Activated CD4-positive, alpha-beta T cell treated with anti-CD3 and anti-CD28 coated beads for 36 hours (primary cell): ENCODE measurements around the gene PPM1J. TPM values are rescaled to one million over a fixed set of nuclear protein-coding genes. Genes with fewer than 3 reads are reported as not detected.

Source experiments
- ATAC-seq: fragments of 200-7000 bp; cut with Tn5 transposase; one replicate; pipeline ENCODE4 v1.10.0; 2021; ENCODE audit warnings: mild to moderate bottlenecking, moderate library complexity
- CTCF ChIA-PET: fragments of 350-600 bp; sonication (Branson Sonifier 250); formaldehyde crosslinking; loops from one replicate; lab custom pipeline; 2021; ENCODE audit warnings: antibody characterized with exemption; lab: Charles Lee
- POLR2A ChIA-PET: fragments of 350-600 bp; sonication (Branson Sonifier 250); formaldehyde crosslinking; loops from one replicate; lab custom pipeline; 2021; ENCODE audit warnings: antibody characterized with exemption, inconsistent platforms; lab: Charles Lee
- DNase-seq: peaks from one replicate; pipeline ENCODE4 v3.0.0-alpha.2; 2020
- H3K27ac Mint-ChIP-seq: one replicate; pipeline ENCODE4 v1.8.0; 2021; ENCODE audit warnings: mixed read lengths
- H3K27me3 Mint-ChIP-seq: one replicate; pipeline ENCODE4 v1.8.0; 2021; ENCODE audit warnings: mixed read lengths
- H3K36me3 Mint-ChIP-seq: one replicate; pipeline ENCODE4 v1.8.0; 2021; ENCODE audit warnings: low read depth, mixed read lengths
- H3K4me1 Mint-ChIP-seq: one replicate; pipeline ENCODE4 v1.8.0; 2021; ENCODE audit warnings: mixed read lengths
- H3K4me3 Mint-ChIP-seq: one replicate; pipeline ENCODE4 v1.8.0; 2021; ENCODE audit warnings: mild to moderate bottlenecking, moderate library complexity, mixed read lengths
- H3K9me3 Mint-ChIP-seq: one replicate; pipeline ENCODE4 v1.8.0; 2021; ENCODE audit warnings: low read depth, mixed read lengths
- intact Hi-C, 2 experiments: fragments of 100-400 bp; cut with DNase I in 1 of 2; cut with micrococcal nuclease in 1 of 2; formaldehyde crosslinking; loops; one replicate each; pipeline versions ENCODE4 v1.14.2 to v1.15.1; 2022 to 2024; cut with DNase I, micrococcal nuclease
- total RNA-seq, 2 experiments: library from RNA; stranded (reverse); gene quantifications; one replicate each; pipeline ENCODE4 v1.2.3, GENCODE V29; 2021

The PPM1J gene
- total RNA-seq: under 1 TPM; 0.75 to 0.88 TPM

GRCh38 chr1:112715264-112716053 lies at the start of gene PPM1J:
Gene PPM1J, minus strand, starts transcription at chr1:112715332. Its CDS starts 31 bp downstream, at chr1:112715301.
- H3K4me1 Mint-ChIP-seq: peaks cover 14% of the 10 kb centered on the region
- no peaks in the 10 kb centered on the region for H3K9me3 Mint-ChIP-seq
- peaks cover 18% of the 10 kb centered on the region for H3K27me3 Mint-ChIP-seq
- intact Hi-C loops: loop anchor here (1.0 to 10.0 kb wide), 18 partner anchors 41 to 1190 kb away; partner anchors contain the start of genes LRIG2 (in 2 of the 2), SLC16A1 (in 2 of the 2), CAPZA1 (in 1 of the 2) and DCLRE1B (in 1 of the 2)
- no peak within 1 kb of the TSS for H3K27ac Mint-ChIP-seq
- ATAC-seq (peak; percentile 84), DNase-seq (peak; percentile 97)
- ChIA-PET CTCF (interaction anchor here (0.6 to 9.6 kb wide), 40 partner anchors 12 to 1154 kb away, joined by 3 to 157 read pairs (median 4); partner anchors contain the start of genes CTTNBP2NL, LRIG2, MOV10 and WNT2B), POLR2A (interaction anchor here (0.6 kb wide), 2 partner anchors 25 to 93 kb away, joined by 3 read pairs; no protein-coding TSS in a partner anchor)
- H3K36me3 Mint-ChIP-seq: no peaks in the 10 kb centered on the region
- peak within 1 kb of the TSS; percentile 74 for H3K4me3 Mint-ChIP-seq

GRCh38 chr1:112762541-112763500 lies 47.7 kb upstream of the PPM1J start:
- Mint-ChIP-seq H3K27ac (no peak overlapping the region), H3K4me1 (no peaks in the 10 kb centered on the region), H3K36me3 (no peaks in the 10 kb centered on the region), H3K4me3 (no peak overlapping the region), H3K27me3 (peaks cover 12% of the 10 kb centered on the region), H3K9me3 (no peaks in the 10 kb centered on the region)
- ChIA-PET CTCF (interaction anchor here (1.0 to 1.1 kb wide), 2 partner anchors 10 to 42 kb away, joined by 3 read pairs; no protein-coding TSS in a partner anchor), POLR2A (interaction anchor here (0.6 kb wide), 1 partner anchor 181 kb away, joined by 3 read pairs; no protein-coding TSS in a partner anchor)
- DNase-seq (no peak), ATAC-seq (no peak)
- intact Hi-C loops: no loop called here

GRCh38 chr1:112761714-112762480 lies 46.8 kb upstream of the PPM1J start:
- DNase-seq (no peak), ATAC-seq (no peak)
- Mint-ChIP-seq H3K27ac (peak overlapping the region; percentile 18), H3K9me3 (no peaks in the 10 kb centered on the region), H3K4me3 (no peak overlapping the region), H3K4me1 (no peaks in the 10 kb centered on the region), H3K27me3 (peaks cover 14% of the 10 kb centered on the region), H3K36me3 (no peaks in the 10 kb centered on the region)
- ChIA-PET POLR2A (no interaction called here), CTCF (interaction anchor here (0.9 to 1.1 kb wide), 3 partner anchors 9 to 41 kb away, joined by 3 to 5 read pairs (median 3); no protein-coding TSS in a partner anchor)
- intact Hi-C loops: no loop called here

GRCh38 chr1:112759228-112759627 lies 44.1 kb upstream of the PPM1J start:
- DNase-seq: no peak
- ChIA-PET POLR2A (no interaction called here), CTCF (no interaction called here)
- Mint-ChIP-seq H3K36me3 (no peaks in the 10 kb centered on the region), H3K9me3 (peaks cover 5% of the 10 kb centered on the region), H3K4me3 (no peak overlapping the region), H3K27me3 (peaks cover 18% of the 10 kb centered on the region), H3K27ac (no peak overlapping the region), H3K4me1 (no peaks in the 10 kb centered on the region)
- ATAC-seq: no peak
- intact Hi-C loops: no loop called here

GRCh38 chr1:112754116-112754628 lies 39.0 kb upstream of the PPM1J start:
- POLR2A ChIA-PET: no interaction called here
- DNase-seq (no peak), ATAC-seq (no peak)
- no peak overlapping the region for H3K27ac Mint-ChIP-seq
- H3K9me3 Mint-ChIP-seq: peaks cover 8% of the 10 kb centered on the region
- CTCF ChIA-PET: interaction anchor here (1.2 kb wide), 1 partner anchor 16 kb away, joined by 3 read pairs; no protein-coding TSS in a partner anchor
- no peaks in the 10 kb centered on the region for H3K36me3 Mint-ChIP-seq
- intact Hi-C loops: no loop called here
- no peaks in the 10 kb centered on the region for H3K4me1 Mint-ChIP-seq
- H3K27me3 Mint-ChIP-seq: peaks cover 32% of the 10 kb centered on the region
- H3K4me3 Mint-ChIP-seq: no peak overlapping the region

GRCh38 chr1:112748396-112748795 lies 33.3 kb upstream of the PPM1J start:
- ChIA-PET POLR2A (no interaction called here), CTCF (no interaction called here)
- Mint-ChIP-seq H3K27me3 (peaks cover 30% of the 10 kb centered on the region), H3K9me3 (peaks cover 2% of the 10 kb centered on the region), H3K36me3 (no peaks in the 10 kb centered on the region), H3K4me1 (peaks cover 2% of the 10 kb centered on the region), H3K27ac (no peak overlapping the region), H3K4me3 (no peak overlapping the region)
- ATAC-seq (no peak), DNase-seq (no peak)
- intact Hi-C loops: no loop called here

GRCh38 chr1:112744009-112744578 lies 29.0 kb upstream of the PPM1J start:
- Mint-ChIP-seq H3K27ac (no peak overlapping the region), H3K4me1 (peaks cover 6% of the 10 kb centered on the region), H3K4me3 (no peak overlapping the region), H3K36me3 (no peaks in the 10 kb centered on the region), H3K27me3 (peaks cover 59% of the 10 kb centered on the region), H3K9me3 (peaks cover 2% of the 10 kb centered on the region)
- ATAC-seq: peak; percentile 42
- ChIA-PET POLR2A (interaction anchor here (0.6 kb wide), 1 partner anchor 14 kb away, joined by 4 read pairs; no protein-coding TSS in a partner anchor), CTCF (interaction anchor here (0.6 to 1.7 kb wide), 5 partner anchors 23 to 70 kb away, joined by 3 to 6 read pairs (median 5); no protein-coding TSS in a partner anchor)
- intact Hi-C loops: no loop called here
- peak; percentile 27 for DNase-seq

- H3K36me3 Mint-ChIP-seq: no peaks in the 10 kb centered on the region
- DNase-seq: peak; percentile 37
- H3K27me3 Mint-ChIP-seq: peaks cover 61% of the 10 kb centered on the region
- ATAC-seq: no peak
- no peak overlapping the region for H3K27ac Mint-ChIP-seq
- intact Hi-C loops: no loop called here
- POLR2A ChIA-PET: interaction anchor here (0.6 kb wide), 2 partner anchors 13 to 1496 kb away, joined by 3 to 4 read pairs; no protein-coding TSS in a partner anchor
- H3K4me1 Mint-ChIP-seq: peaks cover 6% of the 10 kb centered on the region
- H3K9me3 Mint-ChIP-seq: peaks cover 2% of the 10 kb centered on the region
- CTCF ChIA-PET: interaction anchor here (0.7 to 1.7 kb wide), 3 partner anchors 17 to 60 kb away, joined by 3 to 6 read pairs (median 3); no protein-coding TSS in a partner anchor
- peak overlapping the region; percentile 38 for H3K4me3 Mint-ChIP-seq
These were observed 28.3 kb upstream of the PPM1J start for GRCh38 chr1:112743174-112744008.

GRCh38 chr1:112737573-112737972 lies 22.4 kb upstream of the PPM1J start:
- ChIA-PET POLR2A (no interaction called here), CTCF (interaction anchor here (0.8 kb wide), 1 partner anchor 16 kb away, joined by 3 read pairs; no protein-coding TSS in a partner anchor)
- Mint-ChIP-seq H3K4me1 (peaks cover 24% of the 10 kb centered on the region), H3K27me3 (peaks cover 48% of the 10 kb centered on the region), H3K36me3 (no peaks in the 10 kb centered on the region), H3K4me3 (no peak overlapping the region), H3K9me3 (peaks cover 2% of the 10 kb centered on the region), H3K27ac (no peak overlapping the region)
- no peak for DNase-seq
- intact Hi-C loops: no loop called here
- ATAC-seq: no peak
